Measurements from ENCODE around the gene FKBP4.
A peak's percentile ranks its signal among the peaks of the same experiment; 100 is the strongest.

FKBP4 gene

DNA sequence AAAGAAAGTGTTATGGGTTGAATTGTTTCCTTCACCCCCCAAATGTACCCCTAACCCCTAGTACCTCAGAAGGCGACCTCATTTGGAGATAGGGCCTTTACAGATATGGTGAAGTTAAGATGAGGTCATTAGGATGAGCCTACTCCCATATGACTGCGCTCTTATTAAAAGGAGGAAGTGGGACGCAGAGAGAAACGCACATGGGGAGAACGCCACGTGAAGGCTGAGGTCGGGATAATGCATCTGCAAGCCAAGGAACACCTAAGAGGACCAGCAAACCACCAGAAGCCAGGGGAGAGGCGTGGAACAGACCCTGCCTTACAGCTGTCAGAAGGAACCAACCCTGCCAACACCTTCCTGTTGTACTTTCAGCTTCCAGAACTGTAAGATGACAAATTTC is 41.8 kb downstream of the FKBP4 start:
- Histone ChIP-seq H4K8ac (ENCODE audit: low read depth, low read length) (no peak overlapping the region), H3K27ac (ENCODE audit: low read depth, low read length) (no peak overlapping the region)
- no CpG with 5 or more reads among the region's 8 CpGs for WGBS (ENCODE audit: extremely low coverage, insufficient coverage, low lambda C conversion rate)

DNA sequence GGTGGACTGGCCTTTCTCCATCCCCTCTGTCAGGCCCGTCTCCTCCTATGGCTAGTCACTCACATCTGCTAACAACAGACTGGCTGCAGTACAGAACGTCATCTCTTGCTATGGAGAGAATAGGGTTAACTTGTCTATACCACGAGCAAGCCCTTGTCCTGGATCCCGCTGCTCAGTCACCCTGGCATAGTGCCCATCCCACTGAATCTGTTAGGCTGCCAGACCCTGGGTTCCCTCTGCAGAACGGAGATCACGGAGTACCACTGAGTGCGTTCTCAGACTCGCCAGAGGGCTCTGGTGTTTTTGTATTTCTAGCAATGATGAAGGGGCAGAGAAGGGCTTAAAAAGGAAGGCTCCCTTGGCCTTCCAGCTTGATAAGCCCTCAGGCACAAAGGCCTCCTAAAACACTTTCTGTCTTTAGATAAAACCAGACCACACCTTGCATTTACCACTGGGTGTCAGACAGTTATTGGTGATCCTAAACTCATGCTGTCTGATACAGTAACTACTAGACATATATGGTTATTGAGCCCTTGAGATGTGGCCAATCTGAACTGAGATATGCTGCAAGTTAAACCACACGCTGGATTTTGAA is 46.4 kb downstream of the FKBP4 start:
- no peak overlapping the region for H2BK120ac ChIP-seq (ENCODE audit: low read depth, low read length)
- DNase-seq: no peak
- no peak overlapping the region for H4K8ac ChIP-seq (ENCODE audit: low read depth, low read length)

More for the DNA sequence above, 41.8 kb downstream of the FKBP4 start:
- no peak overlapping the region for H4K5ac ChIP-seq (ENCODE audit: low read length)
- H3K27me3 ChIP-seq (ENCODE audit: insufficient read depth, low read length, poor library complexity): no peaks in the 10 kb centered on the region
- no peak overlapping the region for H3K4me2 ChIP-seq (ENCODE audit: low read length)
- H2BK5ac ChIP-seq (ENCODE audit: low read length): no peak overlapping the region
- no peaks in the 10 kb centered on the region for H3K36me3 ChIP-seq (ENCODE audit: control insufficient read depth, insufficient read depth, low read length)
- H3K23ac ChIP-seq (ENCODE audit: low read length): no peak overlapping the region
- H3K18ac ChIP-seq (ENCODE audit: low read length): no peak overlapping the region
- no peaks in the 10 kb centered on the region for H3K79me1 ChIP-seq (ENCODE audit: low read length)
- no peak overlapping the region for H3K4me3 ChIP-seq (ENCODE audit: low read length)
- no peak overlapping the region for H2BK120ac ChIP-seq (ENCODE audit: low read depth, low read length)
- no peak overlapping the region for H2AK5ac ChIP-seq (ENCODE audit: low read length)
- H2BK15ac ChIP-seq (replicated peaks; ENCODE audit: low read depth): no peak overlapping the region
- no peak overlapping the region for H3K56ac ChIP-seq (ENCODE audit: low read length)
- no peak overlapping the region for H3K9ac ChIP-seq (ENCODE audit: low read length)
- H3K79me2 ChIP-seq (ENCODE audit: control insufficient read depth, insufficient read depth, low read length): no peaks in the 10 kb centered on the region
- H3K4me1 ChIP-seq (ENCODE audit: control insufficient read depth, low read depth, low read length): no peaks in the 10 kb centered on the region
- DNase-seq: no peak
- no peak overlapping the region for H3K4ac ChIP-seq (ENCODE audit: low read depth, low read length)

GRCh38 chr12:2842948-2843347 is 48.2 kb downstream of the FKBP4 start:
- Histone ChIP-seq H2BK15ac (replicated peaks; ENCODE audit: low read depth) (no peak overlapping the region), H3K79me2 (ENCODE audit: control insufficient read depth, insufficient read depth, low read length) (no peaks in the 10 kb centered on the region), H3K79me1 (ENCODE audit: low read length) (no peaks in the 10 kb centered on the region), H3K23ac (ENCODE audit: low read length) (no peak overlapping the region), H4K8ac (ENCODE audit: low read depth, low read length) (no peak overlapping the region), H3K9ac (ENCODE audit: low read length) (no peak overlapping the region), H3K36me3 (ENCODE audit: control insufficient read depth, insufficient read depth, low read length) (no peaks in the 10 kb centered on the region), H3K4me1 (ENCODE audit: control insufficient read depth, low read depth, low read length) (peaks cover 2% of the 10 kb centered on the region), H3K4ac (ENCODE audit: low read depth, low read length) (no peak overlapping the region), H3K4me3 (ENCODE audit: low read length) (no peak overlapping the region), H3K4me2 (ENCODE audit: low read length) (no peak overlapping the region), H3K18ac (ENCODE audit: low read length) (no peak overlapping the region), H2BK120ac (ENCODE audit: low read depth, low read length) (no peak overlapping the region), H2AK5ac (ENCODE audit: low read length) (no peak overlapping the region), H4K5ac (ENCODE audit: low read length) (no peak overlapping the region), H2BK5ac (ENCODE audit: low read length) (no peak overlapping the region), H3K56ac (ENCODE audit: low read length) (no peak overlapping the region), H3K27ac (ENCODE audit: low read depth, low read length) (no peak overlapping the region), H3K27me3 (ENCODE audit: insufficient read depth, low read length, poor library complexity) (no peaks in the 10 kb centered on the region)
- WGBS (ENCODE audit: extremely low coverage, insufficient coverage, low lambda C conversion rate): no CpG with 5 or more reads among the region's 5 CpGs
- no peak for DNase-seq

More for the DNA sequence above, 46.4 kb downstream of the FKBP4 start:
- Histone ChIP-seq H3K27me3 (ENCODE audit: insufficient read depth, low read length, poor library complexity) (no peaks in the 10 kb centered on the region), H3K79me2 (ENCODE audit: control insufficient read depth, insufficient read depth, low read length) (no peaks in the 10 kb centered on the region), H3K79me1 (ENCODE audit: low read length) (no peaks in the 10 kb centered on the region), H3K23ac (ENCODE audit: low read length) (no peak overlapping the region), H3K4me2 (ENCODE audit: low read length) (no peak overlapping the region), H3K4ac (ENCODE audit: low read depth, low read length) (no peak overlapping the region), H2AK5ac (ENCODE audit: low read length) (no peak overlapping the region), H3K4me3 (ENCODE audit: low read length) (no peak overlapping the region), H3K4me1 (ENCODE audit: control insufficient read depth, low read depth, low read length) (no peaks in the 10 kb centered on the region), H3K36me3 (ENCODE audit: control insufficient read depth, insufficient read depth, low read length) (no peaks in the 10 kb centered on the region), H3K18ac (ENCODE audit: low read length) (no peak overlapping the region), H2BK15ac (replicated peaks; ENCODE audit: low read depth) (no peak overlapping the region), H3K56ac (ENCODE audit: low read length) (no peak overlapping the region), H3K27ac (ENCODE audit: low read depth, low read length) (no peak overlapping the region), H3K9ac (ENCODE audit: low read length) (no peak overlapping the region), H2BK5ac (ENCODE audit: low read length) (no peak overlapping the region), H4K5ac (ENCODE audit: low read length) (no peak overlapping the region)
- no CpG with 5 or more reads among the region's 9 CpGs for WGBS (ENCODE audit: extremely low coverage, insufficient coverage, low lambda C conversion rate)

- Histone ChIP-seq H3K9ac (ENCODE audit: low read length) (no peak overlapping the region), H2BK120ac (ENCODE audit: low read depth, low read length) (no peak overlapping the region), H2BK15ac (replicated peaks; ENCODE audit: low read depth) (no peak overlapping the region), H3K79me2 (ENCODE audit: control insufficient read depth, insufficient read depth, low read length) (no peaks in the 10 kb centered on the region), H4K5ac (ENCODE audit: low read length) (no peak overlapping the region), H3K4ac (ENCODE audit: low read depth, low read length) (no peak overlapping the region), H3K27me3 (ENCODE audit: insufficient read depth, low read length, poor library complexity) (no peaks in the 10 kb centered on the region), H3K4me2 (ENCODE audit: low read length) (no peak overlapping the region), H3K56ac (ENCODE audit: low read length) (no peak overlapping the region), H3K36me3 (ENCODE audit: control insufficient read depth, insufficient read depth, low read length) (no peaks in the 10 kb centered on the region), H3K27ac (ENCODE audit: low read depth, low read length) (no peak overlapping the region), H3K18ac (ENCODE audit: low read length) (no peak overlapping the region), H3K4me3 (ENCODE audit: low read length) (no peak overlapping the region), H3K23ac (ENCODE audit: low read length) (no peak overlapping the region), H3K4me1 (ENCODE audit: control insufficient read depth, low read depth, low read length) (peaks cover 2% of the 10 kb centered on the region), H3K79me1 (ENCODE audit: low read length) (no peaks in the 10 kb centered on the region), H2BK5ac (ENCODE audit: low read length) (no peak overlapping the region), H2AK5ac (ENCODE audit: low read length) (no peak overlapping the region), H4K8ac (ENCODE audit: low read depth, low read length) (no peak overlapping the region)
- peak; percentile 24 for DNase-seq
- no CpG with 5 or more reads among the region's 9 CpGs for WGBS (ENCODE audit: extremely low coverage, insufficient coverage, low lambda C conversion rate)
Measured at GRCh38 chr12:2844786-2845185, 50.0 kb downstream of the FKBP4 start.

- no peak overlapping the region for H3K4me2 ChIP-seq (ENCODE audit: low read length)
- no peak overlapping the region for H3K9ac ChIP-seq (ENCODE audit: low read length)
- no peaks in the 10 kb centered on the region for H3K27me3 ChIP-seq (ENCODE audit: insufficient read depth, low read length, poor library complexity)
- peak; percentile 67 for DNase-seq
- WGBS (ENCODE audit: extremely low coverage, insufficient coverage, low lambda C conversion rate): no CpG with 5 or more reads among the region's 6 CpGs
- no peak overlapping the region for H4K5ac ChIP-seq (ENCODE audit: low read length)
- no peak overlapping the region for H2BK15ac ChIP-seq (replicated peaks; ENCODE audit: low read depth)
- H3K27ac ChIP-seq (ENCODE audit: low read depth, low read length): no peak overlapping the region
- no peaks in the 10 kb centered on the region for H3K79me2 ChIP-seq (ENCODE audit: control insufficient read depth, insufficient read depth, low read length)
- no peak overlapping the region for H2AK5ac ChIP-seq (ENCODE audit: low read length)
- no peak overlapping the region for H4K8ac ChIP-seq (ENCODE audit: low read depth, low read length)
- H2BK120ac ChIP-seq (ENCODE audit: low read depth, low read length): no peak overlapping the region
- no peaks in the 10 kb centered on the region for H3K79me1 ChIP-seq (ENCODE audit: low read length)
- H3K4me3 ChIP-seq (ENCODE audit: low read length): no peak overlapping the region
- no peaks in the 10 kb centered on the region for H3K36me3 ChIP-seq (ENCODE audit: control insufficient read depth, insufficient read depth, low read length)
- no peak overlapping the region for H3K18ac ChIP-seq (ENCODE audit: low read length)
- peaks cover 2% of the 10 kb centered on the region for H3K4me1 ChIP-seq (ENCODE audit: control insufficient read depth, low read depth, low read length)
- H3K56ac ChIP-seq (ENCODE audit: low read length): no peak overlapping the region
- H3K4ac ChIP-seq (ENCODE audit: low read depth, low read length): no peak overlapping the region
- no peak overlapping the region for H2BK5ac ChIP-seq (ENCODE audit: low read length)
- H3K23ac ChIP-seq (ENCODE audit: low read length): no peak overlapping the region
Measured at GRCh38 chr12:2845280-2845679, 50.5 kb downstream of the FKBP4 start.

GRCh38 chr12:2851931-2852330 is 57.2 kb downstream of the FKBP4 start:
- H3K27me3 ChIP-seq (ENCODE audit: insufficient read depth, low read length, poor library complexity): no peaks in the 10 kb centered on the region
- H3K79me2 ChIP-seq (ENCODE audit: control insufficient read depth, insufficient read depth, low read length): no peaks in the 10 kb centered on the region
- no peak overlapping the region for H2BK5ac ChIP-seq (ENCODE audit: low read length)
- no peak overlapping the region for H2BK120ac ChIP-seq (ENCODE audit: low read depth, low read length)
- no peak overlapping the region for H3K23ac ChIP-seq (ENCODE audit: low read length)
- no peak overlapping the region for H3K27ac ChIP-seq (ENCODE audit: low read depth, low read length)
- no peaks in the 10 kb centered on the region for H3K36me3 ChIP-seq (ENCODE audit: control insufficient read depth, insufficient read depth, low read length)
- H4K8ac ChIP-seq (ENCODE audit: low read depth, low read length): no peak overlapping the region
- no peak overlapping the region for H4K5ac ChIP-seq (ENCODE audit: low read length)
- H3K4me2 ChIP-seq (ENCODE audit: low read length): no peak overlapping the region
- DNase-seq: peak; percentile 41
- no peak overlapping the region for H3K56ac ChIP-seq (ENCODE audit: low read length)
- no peak overlapping the region for H3K4me3 ChIP-seq (ENCODE audit: low read length)
- no peak overlapping the region for H3K18ac ChIP-seq (ENCODE audit: low read length)
- no peaks in the 10 kb centered on the region for H3K79me1 ChIP-seq (ENCODE audit: low read length)
- no CpG with 5 or more reads among the region's 3 CpGs for WGBS (ENCODE audit: extremely low coverage, insufficient coverage, low lambda C conversion rate)
- no peak overlapping the region for H2BK15ac ChIP-seq (replicated peaks; ENCODE audit: low read depth)
- H2AK5ac ChIP-seq (ENCODE audit: low read length): no peak overlapping the region
- H3K4me1 ChIP-seq (ENCODE audit: control insufficient read depth, low read depth, low read length): no peaks in the 10 kb centered on the region
- H3K9ac ChIP-seq (ENCODE audit: low read length): no peak overlapping the region
- H3K4ac ChIP-seq (ENCODE audit: low read depth, low read length): no peak overlapping the region
